Activated CD8-positive, alpha-beta memory T cell treated with anti-CD3 and anti-CD28 coated beads for 36 hours (primary cell): ENCODE results near the gene ZNF865. TPM values are rescaled to one million over a fixed set of nuclear protein-coding genes. Genes with fewer than 3 reads are reported as not detected.

Source experiments
- CTCF ChIA-PET: fragments of 350-600 bp; sonication (Branson Sonifier 250); formaldehyde crosslinking; loops from one replicate; lab custom pipeline; 2021; ENCODE audit warnings: antibody characterized with exemption; lab: Charles Lee
- POLR2A ChIA-PET: fragments of 350-600 bp; sonication (Branson Sonifier 250); formaldehyde crosslinking; loops from one replicate; lab custom pipeline; 2021; ENCODE audit warnings: antibody characterized with exemption; lab: Charles Lee
- total RNA-seq, 2 experiments: library from RNA; stranded (reverse); gene quantifications; one replicate each; pipeline ENCODE4 v1.2.3, GENCODE V29; 2021

Gene ZNF865
- total RNA-seq, 2 experiments from 2014 or later = 11.8 to 12.0 TPM

DNA sequence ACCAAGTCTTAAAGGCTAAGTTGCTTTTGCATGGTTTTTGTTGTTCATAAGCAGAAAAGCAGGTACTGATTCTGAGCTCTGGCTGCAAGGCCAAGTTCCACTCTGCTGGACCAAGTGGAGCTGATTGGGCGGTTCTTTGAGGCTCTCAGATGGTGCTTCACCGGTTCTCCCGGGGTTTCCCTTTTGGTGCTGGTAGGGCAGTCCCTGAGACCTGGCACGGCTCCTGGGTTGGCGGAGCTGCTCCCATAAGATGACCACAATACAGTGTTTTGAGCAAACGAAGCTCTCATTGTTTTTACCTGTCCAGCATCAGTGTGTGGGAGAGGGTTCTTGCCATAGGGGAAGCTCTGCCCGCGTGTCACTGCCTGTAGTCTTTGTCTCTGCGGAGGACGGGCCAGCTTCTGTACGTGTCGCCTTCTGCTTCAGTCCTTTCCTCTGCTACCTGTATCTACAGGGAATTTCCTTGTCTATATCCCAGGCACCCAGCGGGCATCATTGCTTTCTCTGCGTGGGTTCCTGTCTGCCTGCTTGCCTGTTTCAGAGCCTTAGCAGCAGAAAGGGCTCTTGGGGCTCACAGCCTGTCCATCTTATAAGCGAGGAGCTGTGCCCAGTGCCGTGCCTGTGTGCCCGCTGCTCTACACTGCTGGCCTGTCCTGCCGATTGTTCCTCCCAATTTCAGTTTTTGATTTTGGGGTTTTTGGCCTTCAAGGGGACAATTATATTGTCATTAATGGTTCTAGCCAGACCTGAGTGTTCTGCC, 51.7 kb downstream of the ZNF865 start:
- CTCF ChIA-PET = interaction anchor here (0.7 to 1.6 kb wide), 3 partner anchors 15 to 25 kb away, joined by 3 to 7 read pairs (median 4); partner anchors contain the start of gene ZNF580

DNA sequence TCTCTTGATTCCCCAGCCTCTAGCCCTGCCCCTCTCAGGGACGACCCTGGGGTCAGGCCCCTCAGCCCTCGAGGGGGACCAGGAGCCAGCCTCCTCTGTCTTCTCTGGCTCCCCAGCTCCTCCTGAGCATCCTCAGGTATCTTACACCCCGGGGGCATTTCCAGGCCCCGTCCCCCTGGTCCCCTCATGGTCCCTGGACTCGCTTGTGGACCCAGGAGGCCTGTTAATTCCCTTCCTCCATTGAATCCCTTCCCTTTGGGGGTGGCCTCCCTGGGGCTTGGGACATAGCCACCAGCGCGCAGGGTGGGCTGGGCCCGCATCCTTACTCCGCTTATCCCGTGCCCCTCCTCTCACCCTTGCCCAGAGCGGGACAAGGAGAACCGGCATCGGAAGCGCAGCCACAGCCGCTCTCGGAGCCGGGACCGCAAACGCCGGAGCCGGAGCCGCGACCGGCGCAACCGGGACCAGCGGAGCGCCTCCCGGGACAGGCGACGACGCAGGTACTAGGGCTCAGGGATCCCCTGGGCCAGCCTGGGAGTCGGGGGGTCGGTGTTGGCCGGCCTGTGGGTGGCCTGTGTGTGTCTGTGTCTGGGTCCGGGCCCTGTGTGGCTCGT, 53.5 kb downstream of the ZNF865 start:
- CTCF ChIA-PET = no interaction called here

More for the DNA sequence above, 51.7 kb downstream of the ZNF865 start:
- POLR2A ChIA-PET = interaction anchor here (0.5 to 1.2 kb wide), 3 partner anchors 11 to 37 kb away, joined by 4 to 6 read pairs (median 5); no protein-coding TSS in a partner anchor

GRCh38 chr19:55659822-55660221, 54.4 kb downstream of the ZNF865 start:
- POLR2A ChIA-PET = interaction anchor here (0.7 kb wide), 1 partner anchor 11 kb away, joined by 3 read pairs; no protein-coding TSS in a partner anchor
- CTCF ChIA-PET = no interaction called here

More for the DNA sequence above, 53.5 kb downstream of the ZNF865 start:
- POLR2A ChIA-PET = interaction anchor here (0.5 kb wide), 1 partner anchor 14 kb away, joined by 3 read pairs; no protein-coding TSS in a partner anchor

GRCh38 chr19:55660404-55660803, 55.0 kb downstream of the ZNF865 start:
- CTCF ChIA-PET = interaction anchor here (0.5 kb wide), 1 partner anchor 242 kb away, joined by 5 read pairs; no protein-coding TSS in a partner anchor

GRCh38 chr19:55660991-55661390, 55.5 kb downstream of the ZNF865 start:
- POLR2A ChIA-PET = no interaction called here
- CTCF ChIA-PET = no interaction called here

More at GRCh38 chr19:55660404-55660803, 55.0 kb downstream of the ZNF865 start:
- POLR2A ChIA-PET = no interaction called here

GRCh38 chr19:55661826-55662225, 56.4 kb downstream of the ZNF865 start:
- ChIA-PET POLR2A (no interaction called here), CTCF (no interaction called here)

- CTCF ChIA-PET = interaction anchor here (1.0 kb wide), 2 partner anchors 11 to 21 kb away, joined by 3 read pairs; no protein-coding TSS in a partner anchor
These were observed 58.5 kb downstream of the ZNF865 start for GRCh38 chr19:55663846-55664536.

GRCh38 chr19:55666343-55667005, 61.0 kb downstream of the ZNF865 start:
- POLR2A ChIA-PET = no interaction called here

More at GRCh38 chr19:55663846-55664536, 58.5 kb downstream of the ZNF865 start:
- POLR2A ChIA-PET = no interaction called here

More at GRCh38 chr19:55666343-55667005, 61.0 kb downstream of the ZNF865 start:
- CTCF ChIA-PET = interaction anchor here (0.6 kb wide), 1 partner anchor 215 kb away, joined by 3 read pairs; no protein-coding TSS in a partner anchor

Other genes with a start within 250 kb of the ZNF865 start
- gene GARIN5B, start 242.4 kb upstream of the ZNF865 start, total RNA-seq = not detected
- gene IL11, start 235.2 kb upstream of the ZNF865 start, total RNA-seq = under 1 TPM; 0.08 to 0.21 TPM
- gene TMEM190, start 228.8 kb upstream of the ZNF865 start, total RNA-seq = not detected
- 10 to 100 TPM; 11.3 to 12.1 TPM for gene TMEM238, start 221.4 kb upstream of the ZNF865 start, total RNA-seq
- gene RPL28, start 219.7 kb upstream of the ZNF865 start, total RNA-seq = 1,000 to 10,000 TPM; 2,223 to 2,277 TPM
- gene UBE2S, start 197.9 kb upstream of the ZNF865 start, total RNA-seq = 100 to 1,000 TPM; 296 to 311 TPM
- not detected for gene SHISA7, start 162.3 kb upstream of the ZNF865 start, total RNA-seq
- 10 to 100 TPM; 34.4 to 36.6 TPM for gene ISOC2, start 144.0 kb upstream of the ZNF865 start, total RNA-seq
- gene C19orf85, start 140.9 kb upstream of the ZNF865 start, total RNA-seq = not detected
- gene ZNF628, start 129.0 kb upstream of the ZNF865 start, total RNA-seq = 1 to 10 TPM; 6.4 to 7.4 TPM
- 10 to 100 TPM; 32.7 to 33.1 TPM for gene NAT14, start 120.5 kb upstream of the ZNF865 start, total RNA-seq
- gene SSC5D, start 117.2 kb upstream of the ZNF865 start, total RNA-seq = under 1 TPM; 0.63 to 0.99 TPM
- not detected for gene SBK2, start 68.5 kb upstream of the ZNF865 start, total RNA-seq
- not detected for gene SBK3, start 60.1 kb upstream of the ZNF865 start, total RNA-seq
- 1 to 10 TPM; 6.9 to 7.5 TPM for gene ZNF579, start 24.8 kb upstream of the ZNF865 start, total RNA-seq
- 10 to 100 TPM; 17.4 to 17.8 TPM for gene FIZ1, start 6.1 kb upstream of the ZNF865 start, total RNA-seq
- 10 to 100 TPM; 11.9 to 13.2 TPM for gene ZNF524, start 5.4 kb upstream of the ZNF865 start, total RNA-seq
- gene ZNF784, start 18.9 kb downstream of the ZNF865 start, total RNA-seq = 1 to 10 TPM; 2.8 to 3.0 TPM
- gene ZNF580, start 35.4 kb downstream of the ZNF865 start, total RNA-seq = 10 to 100 TPM; 31.3 to 32.0 TPM
- gene ZNF581, start 38.0 kb downstream of the ZNF865 start, total RNA-seq = 10 to 100 TPM; 32.6 to 33.6 TPM
- gene CCDC106, start 42.6 kb downstream of the ZNF865 start, total RNA-seq = 1 to 10 TPM; 4.3 to 4.4 TPM
- gene U2AF2, start 49.4 kb downstream of the ZNF865 start, total RNA-seq = 100 to 1,000 TPM; 351 to 381 TPM
- 10 to 100 TPM; 40.1 to 41.8 TPM for gene EPN1, start 69.6 kb downstream of the ZNF865 start, total RNA-seq
- not detected for gene NLRP9, start 132.8 kb downstream of the ZNF865 start, total RNA-seq
- gene RFPL4A, start 153.4 kb downstream of the ZNF865 start, total RNA-seq = not detected
- not detected for gene RFPL4AL1, start 163.5 kb downstream of the ZNF865 start, total RNA-seq
- under 1 TPM in 1 of 2 experiments, not detected in 1; 0.06 TPM for gene NLRP11, start 226.4 kb downstream of the ZNF865 start, total RNA-seq
- gene NLRP4, start 230.9 kb downstream of the ZNF865 start, total RNA-seq = not detected